H4 (cell line): ENCODE data around the gene NPY5R. TPM values are rescaled to one million over a fixed set of nuclear protein-coding genes. Genes with fewer than 3 reads are reported as not detected.
A peak's percentile ranks its signal among the peaks of the same experiment; 100 is the strongest.

Source experiments
- DNase-seq: peaks from one replicate; pipeline ENCODE4 v3.0.0-alpha.2; 2015; ENCODE audit warnings: low spot score
- total RNA-seq: library from RNA; depleted of rRNA; stranded (reverse); fragments of >200 nt; shearing (Covaris generic); gene quantifications from 2 replicates; pipeline ENCODE4 v1.2.3, GENCODE V29; 2014; rRNA removed

NPY5R gene
- total RNA-seq, 1 experiment from 2014 or later, result not detected

GRCh38 chr4:163384926-163385325 is 41.2 kb downstream of the NPY5R start:
- DNase-seq, result no peak

GRCh38 chr4:163385466-163385865 is 41.8 kb downstream of the NPY5R start:
- DNase-seq, result no peak

DNA sequence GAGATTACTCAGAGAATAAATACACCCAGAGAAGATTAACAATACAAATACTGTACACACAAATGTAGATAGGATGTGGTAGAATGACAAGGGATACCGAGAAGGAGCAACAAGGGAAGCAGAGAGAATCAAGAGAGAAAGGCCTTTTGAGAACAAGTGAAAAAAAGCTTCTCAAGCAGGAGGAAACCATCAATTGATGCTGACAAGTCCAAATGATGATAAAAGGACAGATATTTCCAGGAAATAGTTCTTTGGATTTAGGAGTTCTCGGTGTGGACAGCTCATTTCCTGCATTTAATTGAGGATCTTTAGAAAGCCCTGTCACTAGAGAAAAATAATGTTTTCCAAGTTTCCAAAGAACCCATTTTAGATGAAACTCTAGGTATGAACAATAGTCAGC is 48.1 kb downstream of the NPY5R start:
- no peak for DNase-seq

DNA sequence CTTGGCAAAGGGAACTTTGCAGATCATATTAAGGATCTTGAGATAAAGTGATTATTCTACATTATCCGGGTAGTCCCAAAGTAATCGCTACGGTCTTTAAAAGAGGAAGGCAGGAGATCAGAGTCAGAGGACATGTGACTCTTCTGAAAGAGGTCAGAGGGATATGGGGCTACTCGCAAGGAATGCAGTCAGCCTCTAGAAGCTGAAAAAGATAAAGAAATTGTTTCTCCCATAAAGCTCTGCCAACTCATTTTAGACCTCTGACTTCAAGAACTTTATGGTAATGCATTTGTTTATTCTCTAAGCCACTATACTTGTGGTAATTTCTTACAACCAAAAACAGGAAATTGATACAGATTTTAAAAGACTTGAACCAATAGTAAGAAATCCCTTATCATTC is 48.6 kb downstream of the NPY5R start:
- no peak for DNase-seq

GRCh38 chr4:163393471-163393870 is 49.8 kb downstream of the NPY5R start:
- DNase-seq, result no peak

GRCh38 chr4:163395055-163395454 is 51.4 kb downstream of the NPY5R start:
- peak; percentile 45 for DNase-seq

DNA sequence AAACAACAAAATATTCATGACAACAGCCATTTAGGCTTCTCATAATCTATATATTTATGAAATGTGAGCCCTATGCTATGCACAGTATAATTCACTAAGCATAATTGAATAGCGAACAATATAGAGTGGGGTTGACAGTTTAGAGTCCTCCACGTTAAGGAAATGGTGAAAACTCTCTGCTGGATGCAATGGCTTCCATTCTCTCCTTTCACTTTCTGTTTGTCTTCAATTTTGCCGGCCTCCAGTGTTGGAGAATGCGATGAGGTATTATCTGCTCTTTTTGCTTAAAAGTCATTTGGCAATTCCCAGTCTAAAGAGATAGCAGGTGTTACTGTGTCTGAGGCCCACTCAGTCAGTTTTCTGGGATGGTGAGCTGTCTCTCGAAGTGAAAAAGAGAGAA is 52.1 kb downstream of the NPY5R start:
- peak; percentile 19 for DNase-seq

DNA sequence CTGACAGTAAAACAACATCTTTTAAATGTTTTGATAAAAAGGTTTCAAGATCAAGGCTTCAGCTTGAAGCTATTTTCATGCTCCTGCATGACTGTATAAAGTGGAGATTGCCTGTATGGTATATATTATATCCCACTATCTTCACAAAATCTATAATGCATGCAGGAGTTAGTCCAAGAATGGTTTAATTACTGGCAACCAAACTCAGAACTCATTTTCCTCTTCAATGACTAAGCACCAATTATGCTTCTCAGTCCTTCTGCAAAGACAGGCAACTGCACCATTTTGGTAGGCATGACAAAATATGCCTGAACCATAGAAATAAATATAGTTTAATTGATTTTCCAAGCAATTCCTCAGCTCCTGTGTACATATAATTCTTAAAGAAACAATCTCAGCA is 54.5 kb downstream of the NPY5R start:
- DNase-seq, result no peak

DNA sequence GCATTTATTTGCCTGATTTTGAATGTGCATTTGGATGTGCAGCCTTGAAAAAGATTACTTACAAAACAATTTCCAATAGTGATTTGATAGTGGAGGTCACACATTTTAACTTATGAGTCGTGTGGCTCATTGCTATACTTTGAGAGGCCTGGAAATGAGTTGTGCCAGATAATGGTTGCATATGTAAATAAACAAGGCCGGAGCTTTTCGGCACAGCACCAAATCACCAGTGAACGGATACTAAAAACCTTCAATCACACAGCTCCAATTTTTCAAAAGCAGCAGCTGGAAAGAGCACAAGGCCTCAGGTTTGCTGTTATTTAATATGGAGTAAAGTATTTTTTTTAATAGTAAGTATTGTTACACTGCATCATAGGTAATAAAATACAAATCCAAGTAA is 57.2 kb downstream of the NPY5R start:
- DNase-seq, result peak; percentile 16

Other genes with a start within 250 kb of the NPY5R start
- gene NAF1, start 177.0 kb upstream of the NPY5R start, total RNA-seq, result 6.1 and 7.7 TPM in 2 replicates
- gene NPY1R, start 11.3 kb upstream of the NPY5R start, total RNA-seq, result 1.3 and 2.0 TPM in 2 replicates
- not detected in 2 replicates for gene TKTL2, start 129.9 kb downstream of the NPY5R start, total RNA-seq
- 42.3 and 48.9 TPM in 2 replicates for gene TMA16, start 150.8 kb downstream of the NPY5R start, total RNA-seq